Left colon (tissue), 2 donors: ENCODE measurements around the gene MEGF11. TPM values are rescaled to one million over a fixed set of nuclear protein-coding genes. Genes with fewer than 3 reads are reported as not detected.

Experiments used
- ATAC-seq: fragments of 200-7000 bp; cut with Tn5 transposase; one replicate; pipeline ENCODE4 v1.9.1; 2020; ENCODE audit warnings: mild to moderate bottlenecking, moderate library complexity
- DNase-seq, 2 donors: peaks; one replicate each; pipeline ENCODE4 v3.0.0-alpha.2; 2020
- intact Hi-C, 2 donors: fragments of 100-400 bp; cut with DNase I in 1 of 2; cut with micrococcal nuclease in 1 of 2; formaldehyde crosslinking; loops; one replicate each; pipeline versions ENCODE4 v1.11.2 to v1.14.0; 2022; cut with DNase I, micrococcal nuclease
- total RNA-seq, 2 donors: library from RNA; stranded (reverse); fragmentation: NEBNext Ultra II Directional; extraction: Animal tissue kit (Norgen Biotek cat#: 25700); gene quantifications; one replicate each; pipeline ENCODE4 v1.2.1, GENCODE V29; 2021
- donor health status: DM: no; HTN: no; CAD: no.
- donor health status: DM: yes; HTN: yes; CAD: no.

The MEGF11 gene
- total RNA-seq, 2 donors from 2014 or later, result not detected

DNA sequence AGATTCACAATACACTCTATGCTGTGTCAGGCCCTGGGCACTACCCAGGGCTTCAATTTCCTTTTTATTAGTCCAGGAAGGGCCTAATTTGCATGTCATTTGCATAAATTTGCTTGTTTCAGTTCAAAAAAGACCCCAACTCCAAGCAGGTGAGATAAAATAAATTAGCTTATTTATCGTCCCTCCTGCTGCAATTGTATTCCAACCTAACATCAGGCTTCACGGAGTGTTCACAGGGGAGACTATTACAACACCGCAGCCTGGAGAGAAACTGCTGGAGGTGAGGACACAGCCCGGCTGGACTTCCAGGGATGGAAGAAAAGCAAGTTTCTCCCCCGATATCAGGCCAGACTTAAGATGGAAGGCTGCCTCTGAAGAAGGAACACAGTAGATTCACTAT is 62.8 kb downstream of the MEGF11 start:
- intact Hi-C loops, result no loop called here
- ATAC-seq, result no peak
- DNase-seq, result no peak

DNA sequence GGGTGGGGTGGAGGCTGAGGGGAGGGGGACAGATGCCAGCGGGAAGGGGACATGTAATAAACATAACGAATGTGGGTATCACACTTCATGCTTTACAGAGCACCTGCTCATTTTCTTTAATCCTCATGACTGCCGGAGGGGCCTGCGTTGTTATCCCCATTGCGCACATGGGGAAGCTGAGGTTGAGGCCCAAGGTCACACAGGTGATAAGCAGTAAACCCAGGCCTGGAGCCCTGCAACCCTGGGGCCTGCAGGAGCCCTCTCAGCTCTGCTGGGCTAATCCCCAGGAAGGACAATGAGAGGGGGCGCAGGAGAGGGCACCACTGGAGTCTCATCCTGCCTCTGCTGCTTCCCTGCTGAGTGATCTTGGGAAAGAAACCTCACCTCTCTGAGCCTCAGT is 64.3 kb downstream of the MEGF11 start:
- intact Hi-C loops, result no loop called here
- ATAC-seq (no peak), DNase-seq (no peak)

DNA sequence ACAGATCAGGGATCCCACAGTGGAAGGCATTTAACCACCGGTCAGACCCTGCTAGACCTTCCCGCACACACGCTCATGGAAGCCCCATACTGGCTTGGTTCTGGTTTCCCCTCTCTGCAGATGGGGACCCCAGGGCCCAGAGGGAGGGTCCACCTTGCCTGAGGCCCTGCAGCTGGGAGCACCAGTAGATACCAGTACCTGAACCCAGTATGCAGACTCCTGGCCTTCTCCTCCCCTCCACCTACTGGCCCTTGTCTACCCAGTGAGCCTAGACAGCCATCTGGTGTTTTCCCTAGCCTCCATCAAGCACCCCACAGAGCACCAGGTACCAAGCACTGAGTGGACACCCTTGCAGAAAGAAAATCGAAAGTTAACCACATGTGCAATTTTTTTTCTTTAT is 65.1 kb downstream of the MEGF11 start:
- intact Hi-C loops, result no loop called here
- no peak for DNase-seq

DNA sequence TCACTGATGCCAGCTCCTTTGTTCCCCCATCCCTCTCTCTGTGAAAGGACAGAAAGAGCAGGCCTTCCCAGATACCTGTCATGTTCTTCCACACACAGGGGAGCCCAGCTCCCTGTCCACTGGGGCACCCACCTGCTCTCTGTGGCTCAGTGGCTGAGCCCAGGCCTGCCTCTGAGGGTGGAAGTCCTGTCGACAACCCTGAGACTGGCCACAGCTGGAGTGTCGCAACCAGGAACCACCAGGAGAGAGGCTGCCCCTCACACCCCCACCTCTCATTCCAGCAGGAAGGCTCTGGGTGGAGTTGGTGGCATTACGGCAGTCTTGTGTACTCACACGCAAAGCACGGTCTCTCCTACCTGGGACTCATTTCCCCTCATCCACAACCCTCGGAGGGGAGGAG is 66.3 kb downstream of the MEGF11 start:
- DNase-seq, result no peak
- no peak for ATAC-seq
- intact Hi-C loops, result no loop called here

More for the DNA sequence above, 65.1 kb downstream of the MEGF11 start:
- no peak for ATAC-seq

DNA sequence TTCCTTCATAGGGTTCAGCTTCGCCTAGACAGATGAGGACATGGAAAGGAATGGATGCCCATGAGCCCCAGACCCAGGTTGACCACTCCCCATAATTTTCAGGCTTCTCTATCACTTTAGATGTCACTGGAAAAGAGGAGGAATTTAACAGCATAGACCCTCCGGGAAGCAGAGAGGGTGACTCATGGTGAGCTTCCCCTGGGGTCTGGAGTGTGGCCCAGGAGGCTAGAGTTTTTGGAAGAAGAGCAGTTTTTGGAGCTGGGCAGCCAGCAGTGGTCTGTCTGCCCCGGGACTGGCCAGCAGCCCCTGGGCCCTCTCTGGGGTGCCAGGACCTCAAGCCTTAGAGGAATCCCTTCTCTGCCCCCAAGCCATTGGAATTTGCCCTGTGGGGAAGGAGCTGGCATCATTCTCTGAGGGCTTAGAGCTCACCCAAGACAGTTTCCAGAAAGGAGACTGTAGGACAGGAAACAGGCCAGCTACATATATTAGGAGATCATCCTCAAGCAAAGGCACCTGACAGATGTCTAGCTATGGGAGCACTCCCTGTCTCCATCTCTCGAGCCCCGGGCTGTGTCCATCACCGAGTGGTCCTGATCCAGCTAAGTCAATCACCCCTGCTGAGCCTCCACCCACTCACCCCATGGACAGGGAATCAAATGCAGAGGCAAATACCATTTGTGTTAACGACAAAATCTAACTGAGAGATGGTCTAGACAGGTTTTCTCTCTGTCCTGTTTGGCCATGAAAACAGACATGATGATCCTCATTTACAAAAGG is 67.3 kb downstream of the MEGF11 start:
- intact Hi-C loops, result no loop called here
- no peak for DNase-seq
- no peak for ATAC-seq

DNA sequence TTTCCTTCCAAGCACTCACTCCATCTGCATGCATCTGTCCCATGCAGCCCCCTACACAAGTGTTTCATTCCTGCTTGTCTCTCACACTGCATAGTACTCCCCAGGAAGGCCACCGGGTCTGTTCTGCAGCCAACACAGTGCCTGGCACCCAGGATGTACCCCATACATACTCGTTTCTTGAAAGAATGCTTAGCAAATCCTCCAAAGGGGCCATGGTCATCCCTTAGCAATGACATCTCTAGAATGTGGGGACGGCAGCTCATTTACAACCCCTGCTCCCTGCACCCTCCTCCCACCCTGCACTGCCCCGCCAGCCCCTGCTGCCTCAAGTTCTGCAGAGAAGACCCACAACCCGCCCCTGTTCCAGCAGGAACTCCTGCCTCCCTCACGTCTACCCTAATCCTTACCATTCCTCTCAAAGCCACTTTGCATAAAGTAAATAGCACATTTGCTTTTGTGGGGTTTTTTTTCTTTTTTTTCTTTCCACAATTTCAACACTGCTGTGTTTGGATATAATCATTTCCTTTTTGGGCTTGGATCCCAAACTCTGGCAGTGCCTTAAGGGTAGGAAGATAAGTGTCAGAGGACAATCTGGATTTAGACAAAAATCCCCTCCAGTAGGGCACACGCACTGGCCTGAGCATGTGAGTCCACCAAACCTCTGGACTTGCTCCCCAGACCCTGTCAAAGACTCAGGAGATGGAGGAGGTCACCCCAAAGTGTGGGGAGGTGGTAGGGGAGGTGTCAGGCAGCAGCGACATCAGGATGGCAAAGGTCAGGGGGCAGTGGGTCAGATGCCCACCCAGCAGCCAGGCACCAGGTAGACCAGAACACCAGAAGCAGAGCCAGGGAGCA is 68.4 kb downstream of the MEGF11 start:
- no peak for DNase-seq
- intact Hi-C loops, result no loop called here
- ATAC-seq, result no peak

DNA sequence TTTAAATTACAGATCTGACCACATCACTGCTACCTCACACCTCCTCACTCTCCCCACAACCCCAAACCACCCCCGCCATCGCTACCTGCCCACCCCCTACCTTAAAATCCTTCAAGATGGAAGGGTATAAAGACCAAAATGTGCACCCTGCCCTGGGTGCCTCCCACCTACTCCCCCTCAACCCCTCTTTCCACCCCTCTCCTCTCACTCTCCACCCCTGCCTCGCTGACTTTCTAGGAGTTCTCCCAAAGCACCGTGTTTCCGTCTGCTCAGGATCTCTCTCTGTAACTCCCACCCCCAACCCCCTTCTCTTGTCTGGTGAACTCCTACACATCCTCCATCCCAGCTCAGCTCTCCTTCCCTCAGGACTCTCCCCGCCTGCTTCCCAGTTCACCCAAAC is 69.1 kb downstream of the MEGF11 start:
- no peak for ATAC-seq
- no peak for DNase-seq
- intact Hi-C loops, result no loop called here

DNA sequence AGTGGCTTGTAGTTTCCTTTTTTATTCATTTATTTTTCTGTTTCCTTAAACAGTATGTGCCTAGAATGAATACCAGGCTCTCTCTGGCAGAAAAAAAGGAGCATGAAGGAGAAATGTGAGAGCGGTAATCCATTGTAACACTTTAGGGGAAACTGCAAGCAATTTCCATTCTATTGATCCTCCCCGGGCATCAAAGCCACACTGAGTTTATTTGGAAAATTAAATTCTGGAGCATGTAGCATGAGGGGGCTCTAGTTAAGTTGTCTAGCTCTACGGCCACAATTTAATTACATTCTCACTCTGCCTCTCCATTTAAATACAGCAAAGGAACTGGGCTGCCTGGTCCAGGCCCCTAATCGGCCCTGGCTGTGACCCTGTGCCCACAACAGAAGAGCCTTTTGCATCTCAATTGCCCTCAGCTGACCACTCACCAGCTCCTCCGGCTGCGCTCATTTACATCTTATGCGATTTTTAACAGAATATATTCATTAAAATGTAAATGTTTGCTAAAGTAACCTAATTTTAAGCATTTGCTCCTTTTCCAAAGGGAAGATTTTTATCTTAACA is 72.9 kb downstream of the MEGF11 start:
- intact Hi-C loops, result no loop called here
- no peak for DNase-seq
- no peak for ATAC-seq

DNA sequence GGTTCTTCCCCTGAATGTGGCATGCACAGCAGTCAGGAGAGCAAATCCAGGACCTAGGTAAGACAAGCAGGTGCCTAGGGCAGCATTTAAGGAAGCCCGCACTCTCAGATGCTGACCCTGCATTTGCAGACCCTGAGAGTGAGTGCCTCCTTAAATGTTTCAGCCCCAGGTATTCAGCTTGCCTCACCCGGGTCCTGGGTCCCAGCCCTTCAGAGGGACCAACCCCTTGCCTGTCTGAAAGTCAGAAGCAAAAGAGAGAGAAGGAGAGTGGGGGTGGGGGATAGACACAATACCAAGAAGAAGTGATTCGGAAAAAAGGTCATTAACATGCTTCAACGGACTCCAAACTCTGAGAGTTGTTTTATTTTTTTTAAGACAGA is 75.0 kb downstream of the MEGF11 start:
- intact Hi-C loops, result no loop called here
- no peak for DNase-seq
- no peak for ATAC-seq

DNA sequence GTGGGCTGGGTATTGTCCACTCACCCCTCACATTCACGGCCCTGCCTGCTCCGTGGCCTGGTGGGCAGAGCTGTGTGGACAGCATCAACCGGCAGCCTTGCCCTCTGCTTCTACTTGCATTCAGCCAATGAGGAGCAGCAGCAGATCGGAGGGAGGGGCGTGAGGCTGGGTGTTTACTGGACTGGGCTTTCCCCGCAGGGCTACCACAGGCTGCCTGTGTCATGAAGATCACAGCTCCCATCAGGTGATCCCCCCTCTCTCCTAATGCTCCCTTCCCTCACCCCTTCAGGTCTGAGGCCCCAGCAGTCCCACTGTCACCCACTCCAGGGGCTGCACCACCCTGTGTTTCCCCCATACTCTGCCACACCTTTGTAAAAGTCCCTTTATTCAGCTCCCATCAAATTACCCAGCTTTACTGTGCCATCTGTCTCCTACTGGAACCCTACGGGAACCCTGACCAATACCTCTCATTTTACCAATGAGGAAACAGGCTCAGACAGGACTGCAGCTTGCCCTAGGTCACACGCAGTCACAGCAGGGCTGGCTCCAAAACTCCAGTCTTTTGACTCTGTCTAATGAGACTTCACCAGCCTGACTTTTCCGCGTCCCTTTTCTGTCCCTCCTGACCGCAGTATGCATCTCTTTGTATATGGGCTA is 81.1 kb downstream of the MEGF11 start:
- ATAC-seq, result no peak
- intact Hi-C loops, result no loop called here
- no peak for DNase-seq

DNA sequence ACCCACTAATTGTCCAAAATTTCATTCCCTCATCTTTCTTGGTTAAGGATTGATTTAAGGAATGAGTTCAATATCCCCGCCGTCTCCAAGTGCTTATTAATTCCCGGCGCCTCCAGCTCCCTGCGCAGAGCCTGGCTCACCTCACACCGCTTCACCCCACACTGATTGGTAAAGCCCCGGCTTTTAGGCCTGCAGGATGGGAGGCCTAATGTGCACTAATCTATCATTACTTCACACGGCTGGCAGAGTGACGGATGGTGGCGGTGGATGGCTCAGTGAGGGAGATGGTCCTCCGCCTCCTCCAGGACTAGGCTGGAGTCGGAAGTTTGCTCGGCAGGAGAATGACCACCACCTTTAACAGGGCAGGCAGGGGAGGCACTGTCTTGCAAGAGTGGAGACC is 81.7 kb downstream of the MEGF11 start:
- DNase-seq (no peak), ATAC-seq (no peak)
- intact Hi-C loops, result no loop called here

DNA sequence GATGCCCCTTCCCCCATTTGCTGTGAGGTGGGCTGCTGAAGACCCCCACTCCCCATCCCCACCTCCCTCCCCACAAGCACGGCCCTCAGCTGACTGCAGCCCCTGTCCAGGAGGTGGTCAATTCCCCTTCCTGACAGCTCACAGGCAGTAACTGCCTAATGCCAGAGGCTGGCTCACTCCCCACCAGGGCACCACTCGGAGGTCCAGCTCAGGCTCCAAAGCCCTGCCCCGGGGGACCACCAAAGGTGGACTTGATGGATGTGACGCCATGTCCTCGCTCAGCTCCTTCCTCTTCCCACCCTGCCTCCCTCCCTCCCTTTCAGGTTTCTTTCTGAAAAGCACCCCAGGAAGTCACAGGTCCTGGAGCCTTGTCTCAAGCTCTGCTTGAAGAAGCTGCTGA is 82.8 kb downstream of the MEGF11 start:
- ATAC-seq (no peak), DNase-seq (no peak)
- intact Hi-C loops, result no loop called here

DNA sequence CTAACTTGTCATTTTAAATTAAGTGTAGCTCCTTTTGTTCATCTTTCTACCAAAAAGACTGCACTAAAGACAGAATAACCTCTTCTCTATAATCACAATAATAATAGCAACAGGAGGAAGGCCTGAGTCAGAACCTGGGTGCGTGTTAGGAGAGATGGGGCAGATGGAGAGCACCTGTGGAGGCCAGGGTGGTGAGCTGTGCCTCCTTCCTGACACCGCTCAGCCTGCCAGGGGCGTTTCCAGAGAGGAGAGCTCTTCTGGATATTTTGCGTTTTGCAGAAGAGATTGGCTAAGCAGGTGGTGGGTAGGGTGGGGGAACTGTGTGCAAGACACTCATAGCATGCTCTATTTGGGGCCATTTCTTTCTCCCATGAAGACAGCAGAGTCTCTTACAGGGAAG is 83.5 kb downstream of the MEGF11 start:
- ATAC-seq, result no peak
- DNase-seq, result no peak
- intact Hi-C loops, result no loop called here

DNA sequence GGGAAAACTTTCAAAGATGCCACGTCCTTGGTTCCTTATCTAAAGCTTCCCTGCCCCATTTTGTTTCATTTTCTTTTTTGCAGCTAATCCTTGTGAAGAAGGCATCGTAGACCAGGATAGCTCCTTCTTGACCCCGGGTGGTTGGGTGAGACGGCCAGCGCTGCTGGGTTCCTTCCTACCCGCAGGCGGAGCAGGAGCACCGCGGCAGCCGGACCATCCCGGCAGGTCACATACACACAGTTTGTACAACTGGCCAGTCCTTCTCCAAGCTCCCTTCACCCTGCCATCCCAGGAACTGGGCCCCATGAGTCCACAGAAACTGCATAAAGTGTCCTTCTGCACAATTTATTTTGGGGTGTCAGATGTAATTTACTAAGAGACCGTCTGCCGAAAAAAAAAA is 83.9 kb downstream of the MEGF11 start:
- DNase-seq, result no peak
- ATAC-seq, result no peak
- intact Hi-C loops, result no loop called here

DNA sequence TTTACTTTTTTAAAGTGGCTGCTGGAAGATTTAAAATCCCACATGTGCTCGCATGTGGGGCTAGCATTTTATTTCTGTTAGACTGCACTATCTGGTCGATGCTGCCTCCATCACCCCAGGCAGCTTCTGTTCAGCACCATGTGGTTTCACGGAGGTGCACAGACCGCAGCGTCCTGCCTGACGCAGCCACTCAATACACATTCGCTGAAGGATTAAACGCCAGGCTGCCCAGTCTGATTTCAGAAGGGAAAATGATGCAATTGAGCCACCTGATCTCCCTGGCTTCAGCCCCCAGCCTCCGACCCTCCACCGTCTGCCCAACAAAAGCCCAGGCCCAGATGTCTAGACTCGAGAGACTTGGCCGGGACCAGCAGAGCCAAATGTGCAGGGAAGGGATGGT is 84.5 kb downstream of the MEGF11 start:
- intact Hi-C loops, result no loop called here
- ATAC-seq (no peak), DNase-seq (no peak)

DNA sequence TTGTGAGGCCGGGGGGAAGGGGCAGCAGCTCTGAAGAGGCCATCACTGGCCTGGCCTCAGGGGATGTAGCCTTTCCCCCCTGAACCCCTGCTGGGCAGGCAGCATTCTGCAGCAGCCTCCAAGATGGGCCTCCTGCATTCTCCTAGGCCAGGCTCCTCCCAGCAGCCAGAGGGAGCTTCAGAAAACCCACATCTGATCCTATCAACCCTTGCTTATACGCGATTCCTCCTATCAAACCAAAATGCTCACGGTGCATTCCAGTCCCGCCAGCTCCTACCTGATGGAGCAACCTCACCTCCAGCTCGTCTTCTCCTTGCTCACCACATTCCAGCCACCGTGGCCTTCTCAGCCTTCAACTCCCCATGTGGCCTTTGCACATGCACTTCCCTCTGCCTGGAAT is 85.7 kb downstream of the MEGF11 start:
- DNase-seq (no peak), ATAC-seq (no peak)
- intact Hi-C loops, result no loop called here

DNA sequence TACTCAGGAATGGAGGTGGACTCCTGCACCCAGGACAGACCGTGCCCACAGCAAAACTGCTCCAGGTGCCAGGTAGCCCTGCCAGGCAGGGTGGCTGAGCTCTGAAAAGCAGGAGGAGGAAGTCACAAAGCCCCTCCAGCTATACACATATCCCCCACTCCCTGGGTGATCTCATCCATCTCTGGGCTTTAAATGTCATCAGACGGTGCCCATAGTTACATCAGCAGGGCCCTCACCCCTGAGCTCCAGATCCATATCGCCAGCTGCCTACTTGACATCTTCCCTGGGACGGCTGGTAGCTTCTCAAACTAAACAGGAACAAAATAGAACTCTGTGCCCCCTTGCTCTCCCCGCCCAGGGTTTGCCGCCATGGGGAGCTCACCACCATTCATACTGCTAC is 87.7 kb downstream of the MEGF11 start:
- intact Hi-C loops, result no loop called here
- DNase-seq (no peak), ATAC-seq (no peak)

DNA sequence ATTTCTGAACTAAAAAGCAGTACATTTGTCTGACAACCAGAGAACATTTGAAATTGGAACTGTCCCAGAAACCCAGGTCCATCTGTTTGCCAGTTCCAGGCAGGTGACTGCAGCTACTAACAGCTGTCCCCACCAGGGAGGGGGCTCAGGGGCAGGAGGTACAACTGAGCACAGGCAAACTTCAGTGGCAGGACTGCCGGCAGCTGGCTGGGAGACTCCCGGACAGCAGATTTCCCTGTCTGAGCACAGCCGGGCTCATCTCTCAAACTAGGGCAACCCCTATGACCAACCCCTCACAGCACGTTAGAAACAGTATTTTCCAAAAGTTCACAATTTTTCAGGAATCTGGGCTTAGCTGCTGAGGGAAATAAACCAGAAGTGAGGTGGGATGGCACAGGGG is 88.8 kb downstream of the MEGF11 start:
- DNase-seq (no peak), ATAC-seq (no peak)
- intact Hi-C loops, result no loop called here

DNA sequence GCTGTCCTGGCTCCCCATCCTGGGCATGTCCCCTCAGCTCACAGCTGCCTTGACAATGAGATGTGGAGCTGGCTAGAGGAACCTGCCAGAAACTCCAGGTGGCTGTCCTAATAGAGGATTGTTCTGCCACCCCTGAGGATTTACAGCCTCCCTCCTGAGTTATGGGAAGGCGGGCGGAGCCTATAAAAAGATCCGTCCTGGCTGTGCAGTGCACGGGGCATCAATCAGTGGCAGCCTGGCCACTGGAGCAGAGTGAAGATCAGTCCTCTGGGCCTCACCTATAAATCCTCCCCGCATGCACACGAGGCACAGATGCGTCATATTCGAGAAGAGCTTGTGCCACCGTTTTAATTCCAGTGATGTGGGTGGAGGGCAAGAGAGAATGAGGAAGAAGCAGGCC is 90.0 kb downstream of the MEGF11 start:
- intact Hi-C loops, result no loop called here
- ATAC-seq, result peak; percentile 32
- DNase-seq, result no peak

DNA sequence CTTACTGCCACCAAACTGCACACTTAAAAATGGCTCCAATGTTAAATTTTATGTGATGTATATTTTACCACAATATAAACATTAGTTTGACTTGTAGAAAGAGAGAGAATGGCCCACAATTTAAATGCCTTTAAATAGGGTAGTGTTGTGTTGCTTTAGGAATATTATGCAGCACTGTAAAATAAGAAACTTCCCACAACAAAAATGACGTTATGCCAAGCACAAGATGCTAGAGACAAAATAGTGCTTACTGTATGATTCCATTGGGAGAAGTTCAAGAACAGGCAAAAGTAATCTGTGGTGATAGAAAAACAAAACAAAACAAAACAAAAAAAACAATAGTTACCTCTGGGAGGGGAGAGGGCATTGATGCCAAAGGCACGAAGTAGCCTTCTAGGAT is 91.3 kb downstream of the MEGF11 start:
- ATAC-seq, result no peak
- DNase-seq, result no peak
- intact Hi-C loops, result no loop called here
